ENCODE data around the gene TBRG4.

TBRG4 gene

GRCh38 chr7:45146531-45147379, 35.3 kb upstream of the TBRG4 start:
- no peak for DNase-seq

- DNase-seq = no peak
These were observed 34.4 kb upstream of the TBRG4 start for GRCh38 chr7:45145881-45146280.

DNA sequence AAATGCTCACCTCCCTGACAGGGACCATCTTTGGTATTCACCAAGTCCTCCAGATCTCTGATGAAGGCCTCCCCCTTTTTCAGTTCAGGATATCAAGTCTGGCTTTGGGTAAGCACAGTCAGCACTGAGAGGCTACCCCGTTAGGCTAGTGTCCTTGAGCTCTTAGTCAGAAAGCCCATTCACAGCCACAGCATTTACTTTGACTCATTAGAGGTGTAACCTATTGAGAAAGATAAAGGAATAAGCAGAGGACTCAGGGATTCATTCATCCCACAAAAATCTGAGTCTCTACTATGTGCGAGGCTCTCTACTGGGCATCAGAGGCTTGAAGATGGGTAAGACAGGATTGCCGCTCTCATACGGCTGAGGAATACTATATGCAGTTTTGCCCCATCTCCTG, 32.1 kb upstream of the TBRG4 start:
- no peak for DNase-seq

GRCh38 chr7:45140827-45141226, 29.3 kb upstream of the TBRG4 start:
- DNase-seq = no peak

GRCh38 chr7:45138433-45139267, 27.2 kb upstream of the TBRG4 start:
- DNase-seq = no peak

DNA sequence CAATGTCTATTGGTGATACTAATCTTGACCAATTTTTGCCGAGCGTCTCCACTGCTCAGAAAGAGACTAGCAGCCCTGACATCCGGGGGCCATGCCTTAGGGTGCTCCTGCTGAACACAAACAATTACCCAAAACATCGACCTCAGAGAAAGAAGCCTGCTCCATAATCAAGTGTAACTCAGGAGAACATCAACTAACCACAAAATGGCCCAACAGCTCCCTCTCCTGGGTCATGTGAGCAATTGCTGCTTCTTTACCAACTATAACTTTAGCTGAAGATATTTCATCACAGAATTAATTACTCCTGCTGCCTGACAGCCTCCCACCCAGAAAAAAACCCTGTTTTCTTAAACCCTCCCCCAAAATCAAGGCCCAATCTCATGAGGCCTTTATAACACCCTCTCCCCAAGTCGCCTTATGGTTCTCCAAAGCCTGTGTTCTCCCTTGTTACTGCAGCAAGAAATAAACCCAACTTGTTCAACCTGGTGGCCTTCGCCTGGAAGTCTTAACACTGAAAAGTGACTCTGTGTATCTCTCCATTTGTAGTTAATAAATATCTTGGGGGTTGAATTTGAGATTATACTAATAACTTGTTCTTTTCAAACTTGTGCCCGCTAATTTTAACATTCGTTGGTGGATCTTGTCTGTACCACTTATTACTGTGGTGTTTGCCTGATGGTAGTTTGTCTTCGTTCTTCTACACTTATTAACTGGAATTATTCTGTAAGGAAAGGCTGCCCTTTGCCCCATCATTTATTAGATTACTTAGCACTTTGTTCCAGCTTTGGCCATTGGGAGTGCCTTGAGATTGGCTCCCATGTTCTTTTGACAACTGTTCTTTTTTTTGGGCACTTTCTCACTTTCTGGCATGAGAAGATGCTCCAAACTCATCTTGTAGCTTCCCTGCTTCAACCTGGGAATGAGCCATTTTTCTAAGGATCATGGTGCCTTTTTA, 24.9 kb upstream of the TBRG4 start:
- DNase-seq = peak; percentile 40

DNA sequence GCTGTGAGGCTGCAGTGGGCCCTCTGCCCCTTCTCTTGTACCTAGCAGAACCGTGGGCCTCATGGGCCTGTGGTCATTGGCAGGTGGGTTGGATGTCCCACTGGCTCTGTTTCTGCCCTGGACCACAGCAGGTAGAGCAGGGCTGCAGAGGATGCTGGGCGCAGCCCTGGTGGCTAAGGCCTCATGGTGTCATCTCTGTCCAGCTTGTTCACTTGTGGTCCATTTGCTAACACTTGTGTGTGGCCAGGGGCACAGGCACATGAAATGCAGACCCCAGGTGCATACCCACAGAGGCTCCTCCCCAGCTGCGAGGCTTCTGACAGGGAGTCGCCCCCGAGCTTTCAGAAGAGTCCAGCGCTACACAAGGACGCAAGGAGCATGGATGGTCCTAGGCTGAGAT, 22.4 kb upstream of the TBRG4 start:
- no peak for DNase-seq

DNA sequence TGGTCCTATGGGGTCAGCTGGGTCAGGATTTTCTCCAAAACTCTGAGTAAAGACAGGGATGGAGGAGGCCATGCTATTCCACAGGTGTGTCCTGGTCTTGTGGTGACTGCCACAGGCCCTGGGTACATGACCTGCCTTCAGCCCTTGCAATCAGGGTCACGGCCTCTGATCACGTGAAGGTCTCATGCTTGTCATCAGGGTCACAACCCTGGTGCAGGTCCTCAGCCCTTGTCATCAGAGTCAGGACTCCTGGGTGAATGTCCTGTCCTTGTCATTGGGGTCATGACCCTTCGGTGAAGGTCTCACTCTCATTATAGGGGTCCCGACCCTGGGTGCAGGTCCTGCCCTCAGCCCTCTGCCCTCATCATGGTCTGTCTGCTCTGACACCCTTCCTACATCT, 21.9 kb upstream of the TBRG4 start:
- no peak for DNase-seq

GRCh38 chr7:45132708-45133320, 21.3 kb upstream of the TBRG4 start:
- DNase-seq = no peak

DNA sequence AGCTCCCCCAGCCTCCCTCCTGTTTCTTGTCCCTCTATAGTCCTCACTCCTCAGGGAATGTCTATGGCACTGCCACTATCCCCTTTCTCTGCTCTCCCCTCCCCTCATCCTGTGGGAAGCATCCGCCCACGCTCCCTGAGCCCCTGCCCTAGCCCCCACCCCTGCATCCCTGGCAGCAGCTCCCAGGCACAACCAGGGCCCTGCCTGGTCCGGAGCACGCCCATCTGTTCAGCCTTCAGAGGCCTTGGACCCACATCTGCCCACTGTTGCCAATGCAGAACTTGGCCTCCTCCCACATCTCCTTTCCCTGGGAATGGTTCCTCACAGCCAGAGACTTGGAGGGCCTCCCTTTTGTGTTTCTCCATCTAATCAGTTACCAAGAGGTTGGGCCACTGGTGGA, 20.4 kb upstream of the TBRG4 start:
- no peak for DNase-seq

GRCh38 chr7:45130910-45131309, 19.4 kb upstream of the TBRG4 start:
- DNase-seq = no peak

DNA sequence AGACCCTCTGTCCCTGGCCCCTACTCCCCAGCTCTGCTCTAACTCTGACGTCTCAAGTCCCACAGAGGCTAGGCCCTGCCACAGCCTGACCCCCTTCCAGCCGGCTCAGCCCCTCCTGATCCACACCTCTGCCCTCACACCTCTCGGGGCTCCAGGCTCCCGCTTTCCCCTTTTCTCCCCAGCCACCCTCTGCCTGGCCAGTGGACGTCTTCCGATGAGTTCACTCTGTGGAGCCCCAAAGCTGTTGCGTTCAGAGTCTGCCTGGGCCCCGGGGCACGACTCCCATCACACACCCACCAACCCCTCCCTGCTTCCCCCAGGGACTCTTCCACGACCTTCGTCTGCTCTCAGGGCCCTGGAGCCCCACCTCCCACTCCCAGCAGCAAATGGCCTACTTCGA, 18.4 kb upstream of the TBRG4 start:
- no peak for DNase-seq

- DNase-seq = no peak
These were observed 17.8 kb upstream of the TBRG4 start for GRCh38 chr7:45129181-45129800.

DNA sequence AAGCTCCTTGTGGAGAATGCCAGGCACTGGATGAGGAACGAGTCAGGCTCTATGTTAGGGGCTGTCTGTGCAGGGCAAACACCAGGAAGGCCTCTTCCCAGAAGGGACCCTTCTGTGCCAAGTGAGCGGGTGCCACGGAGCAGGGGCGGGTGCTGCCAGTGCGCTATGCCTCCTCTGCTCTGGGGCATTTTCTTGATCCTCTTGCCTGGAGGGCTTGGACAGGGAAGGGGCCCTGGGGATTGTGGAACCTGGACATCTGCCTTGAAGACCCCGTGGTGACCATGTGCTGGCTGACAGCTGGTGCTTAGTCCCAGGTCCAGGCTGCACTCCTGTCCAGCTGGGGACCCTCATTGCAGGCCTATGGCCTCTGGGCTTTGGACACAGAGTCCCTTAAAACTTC, 15.4 kb upstream of the TBRG4 start:
- DNase-seq = no peak

DNA sequence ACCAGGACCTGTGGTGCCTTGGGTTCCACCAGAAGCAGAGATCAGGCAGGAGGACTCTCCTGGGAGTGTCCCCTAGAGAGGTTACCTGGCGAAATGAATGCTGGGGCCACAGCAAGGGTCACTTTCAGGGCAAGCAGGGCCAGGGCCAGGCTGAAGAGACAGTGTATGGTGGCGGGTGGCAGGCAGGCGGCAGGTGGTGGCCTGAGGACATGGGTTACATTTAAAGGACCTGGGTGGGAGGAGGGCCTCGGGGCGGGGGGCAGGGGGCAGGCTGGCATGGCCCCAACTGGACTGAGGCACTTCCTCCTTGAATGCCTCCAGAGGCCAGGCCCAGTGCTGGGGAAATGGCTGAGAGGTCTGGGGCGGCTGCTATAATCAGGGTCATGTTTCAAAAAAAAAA, 14.7 kb upstream of the TBRG4 start:
- no peak for DNase-seq

GRCh38 chr7:45125193-45125904, 13.9 kb upstream of the TBRG4 start:
- no peak for DNase-seq

DNA sequence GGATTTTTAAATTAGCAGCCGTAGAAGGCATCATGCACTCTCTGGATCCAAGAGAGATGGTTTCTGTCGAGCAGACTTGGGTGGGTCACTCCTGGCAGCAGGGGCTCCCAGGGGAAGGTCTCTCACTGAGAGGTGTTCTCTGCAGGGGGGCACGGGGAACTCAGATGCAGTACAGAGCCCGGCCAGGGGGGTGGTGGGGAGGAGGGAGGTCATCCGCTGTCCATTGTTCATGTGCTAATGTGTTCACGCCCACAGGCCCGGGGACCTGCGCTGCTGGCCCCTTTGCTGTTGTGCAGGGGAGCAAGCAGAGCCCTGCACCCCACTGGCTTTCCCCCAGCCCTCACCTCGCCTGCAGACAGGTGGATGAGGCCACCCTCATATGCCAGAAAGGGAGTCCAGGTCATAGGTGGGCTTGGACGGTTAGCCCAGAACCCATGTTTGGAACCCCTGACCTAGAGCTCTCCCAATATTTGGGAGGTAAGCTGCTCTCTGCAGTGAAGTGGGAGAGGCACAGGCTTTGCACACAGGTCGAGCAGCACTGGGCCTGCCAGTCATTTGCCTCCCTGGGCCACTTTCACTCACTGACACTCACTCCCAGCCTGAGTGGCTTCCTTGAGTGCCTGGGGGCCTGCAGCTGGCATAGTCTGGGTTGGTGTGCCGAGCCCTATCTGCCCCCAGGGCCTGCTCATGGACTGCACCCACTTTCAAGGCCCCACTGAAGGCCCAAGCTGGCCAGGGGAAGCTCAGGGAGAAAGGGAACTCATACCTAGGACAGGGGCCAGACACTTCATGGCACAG, 12.6 kb upstream of the TBRG4 start:
- no peak for DNase-seq

- no peak for DNase-seq
These were observed 11.7 kb upstream of the TBRG4 start for GRCh38 chr7:45122975-45123860.

- DNase-seq = no peak
These were observed 8.1 kb upstream of the TBRG4 start for GRCh38 chr7:45119550-45119949.

Data from right kidney (tissue), 1 donor.